AG10803 (cell line): ENCODE data around the gene GRIK2.

Source experiments
- DNase-seq: peaks from one replicate; pipeline ENCODE4 v3.0.0; 2010; ENCODE audit warnings: low read depth
- H3K4me3 ChIP-seq: 2 replicates; pipeline ENCODE4 v1.5.1; 2011; ENCODE audit warnings: mild to moderate bottlenecking, low read length, control low read depth
- TF ChIP-seq, protein P1 (sequence below): conservative IDR thresholded peaks from 2 replicates; pipeline ENCODE4 v1.5.1; 2011; ENCODE audit warnings: mild to moderate bottlenecking, low read length, control low read depth, inconsistent platforms

GRIK2 gene

DNA sequence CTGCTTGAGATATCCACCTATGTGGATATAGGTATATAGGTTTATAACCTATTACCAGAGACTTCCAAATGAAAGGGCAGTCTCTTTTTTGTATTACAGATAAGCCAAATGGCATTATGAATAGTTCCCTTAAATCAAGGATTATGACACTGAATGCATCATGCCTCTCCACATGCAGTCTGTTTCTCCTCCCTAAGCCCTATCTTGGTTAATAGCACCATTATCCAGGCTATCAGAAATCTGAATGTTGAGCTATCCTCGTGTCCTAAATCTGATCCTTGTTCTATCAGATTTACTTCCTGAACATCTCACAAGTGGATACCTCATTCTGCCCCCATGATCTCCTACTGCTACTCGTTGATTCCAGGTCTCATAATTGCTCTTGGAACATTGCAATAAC lies 138.0 kb downstream of the GRIK2 start:
- DNase-seq, result no peak
- TF ChIP-seq, protein P1, sequence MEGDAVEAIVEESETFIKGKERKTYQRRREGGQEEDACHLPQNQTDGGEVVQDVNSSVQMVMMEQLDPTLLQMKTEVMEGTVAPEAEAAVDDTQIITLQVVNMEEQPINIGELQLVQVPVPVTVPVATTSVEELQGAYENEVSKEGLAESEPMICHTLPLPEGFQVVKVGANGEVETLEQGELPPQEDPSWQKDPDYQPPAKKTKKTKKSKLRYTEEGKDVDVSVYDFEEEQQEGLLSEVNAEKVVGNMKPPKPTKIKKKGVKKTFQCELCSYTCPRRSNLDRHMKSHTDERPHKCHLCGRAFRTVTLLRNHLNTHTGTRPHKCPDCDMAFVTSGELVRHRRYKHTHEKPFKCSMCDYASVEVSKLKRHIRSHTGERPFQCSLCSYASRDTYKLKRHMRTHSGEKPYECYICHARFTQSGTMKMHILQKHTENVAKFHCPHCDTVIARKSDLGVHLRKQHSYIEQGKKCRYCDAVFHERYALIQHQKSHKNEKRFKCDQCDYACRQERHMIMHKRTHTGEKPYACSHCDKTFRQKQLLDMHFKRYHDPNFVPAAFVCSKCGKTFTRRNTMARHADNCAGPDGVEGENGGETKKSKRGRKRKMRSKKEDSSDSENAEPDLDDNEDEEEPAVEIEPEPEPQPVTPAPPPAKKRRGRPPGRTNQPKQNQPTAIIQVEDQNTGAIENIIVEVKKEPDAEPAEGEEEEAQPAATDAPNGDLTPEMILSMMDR, result no peak
- no peak overlapping the region for H3K4me3 ChIP-seq

DNA sequence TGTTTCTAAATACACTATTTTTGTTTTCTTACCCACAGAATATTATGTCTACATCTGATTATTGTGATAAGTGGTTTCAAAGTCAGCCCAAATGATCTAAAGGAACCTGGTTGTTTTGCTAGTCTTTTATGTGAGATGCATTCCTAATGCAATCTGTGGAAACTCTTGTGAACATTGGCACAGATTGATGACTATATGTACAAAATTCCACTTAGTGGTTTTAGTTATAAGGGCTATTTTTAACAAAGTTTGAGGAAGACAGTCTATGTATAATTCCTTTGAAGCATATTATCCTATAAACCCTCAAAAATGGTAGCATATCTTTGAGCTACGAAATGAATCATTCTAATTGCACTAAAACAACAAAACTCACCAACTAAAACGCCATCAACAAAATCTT lies 140.9 kb downstream of the GRIK2 start:
- no peak overlapping the region for H3K4me3 ChIP-seq
- peak; percentile 46 for DNase-seq
- TF ChIP-seq, protein P1, result no peak

DNA sequence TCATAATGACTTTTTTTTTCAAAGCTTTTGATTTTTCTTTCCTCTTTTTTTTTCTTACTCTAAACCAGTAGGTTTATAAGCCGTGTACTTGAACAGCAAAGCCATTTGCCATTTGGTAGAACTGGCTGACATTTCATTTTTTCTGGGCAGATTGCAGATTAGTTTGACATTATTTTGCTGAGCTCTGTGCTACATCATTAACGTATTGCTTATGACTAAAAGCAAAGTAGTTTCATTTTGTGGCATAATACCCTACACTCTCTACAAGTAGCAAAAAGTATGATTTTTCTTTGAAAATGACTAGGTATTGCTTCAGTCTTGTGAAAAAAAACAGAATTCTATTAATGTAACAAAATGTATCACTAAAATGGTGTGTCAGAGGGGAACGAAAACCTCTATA lies 141.3 kb downstream of the GRIK2 start:
- no peak overlapping the region; the same call in 1 of the 2 replicates for H3K4me3 ChIP-seq
- DNase-seq, result no peak
- TF ChIP-seq, protein P1, result no peak

DNA sequence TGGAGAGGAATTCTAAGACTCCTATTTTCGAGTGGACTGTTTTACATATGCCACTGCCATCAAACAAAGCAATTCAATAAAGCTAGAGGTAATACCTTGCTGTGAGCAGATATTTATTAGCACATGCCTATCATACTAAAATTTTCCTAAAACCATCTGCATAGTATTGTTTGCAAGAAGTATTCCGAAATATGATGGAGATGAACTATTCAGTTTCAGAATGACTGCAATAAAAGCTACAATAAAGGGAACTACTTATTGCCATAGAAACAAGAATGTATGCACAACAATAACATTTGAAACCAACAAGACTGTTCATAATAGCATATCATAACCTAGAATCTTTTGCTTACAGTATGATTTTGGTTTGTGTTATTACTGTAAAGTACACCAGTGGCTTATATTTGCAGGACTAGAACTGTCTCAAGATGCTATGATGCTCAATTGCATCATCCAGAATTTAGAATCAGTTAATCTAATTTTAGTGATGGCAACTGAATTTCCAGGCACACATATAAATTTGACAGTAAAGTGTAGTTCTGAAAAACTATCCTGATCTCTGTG lies 144.3 kb downstream of the GRIK2 start:
- TF ChIP-seq, protein P1, result no peak
- H3K4me3 ChIP-seq, result no peak overlapping the region
- DNase-seq, result peak; percentile 22

DNA sequence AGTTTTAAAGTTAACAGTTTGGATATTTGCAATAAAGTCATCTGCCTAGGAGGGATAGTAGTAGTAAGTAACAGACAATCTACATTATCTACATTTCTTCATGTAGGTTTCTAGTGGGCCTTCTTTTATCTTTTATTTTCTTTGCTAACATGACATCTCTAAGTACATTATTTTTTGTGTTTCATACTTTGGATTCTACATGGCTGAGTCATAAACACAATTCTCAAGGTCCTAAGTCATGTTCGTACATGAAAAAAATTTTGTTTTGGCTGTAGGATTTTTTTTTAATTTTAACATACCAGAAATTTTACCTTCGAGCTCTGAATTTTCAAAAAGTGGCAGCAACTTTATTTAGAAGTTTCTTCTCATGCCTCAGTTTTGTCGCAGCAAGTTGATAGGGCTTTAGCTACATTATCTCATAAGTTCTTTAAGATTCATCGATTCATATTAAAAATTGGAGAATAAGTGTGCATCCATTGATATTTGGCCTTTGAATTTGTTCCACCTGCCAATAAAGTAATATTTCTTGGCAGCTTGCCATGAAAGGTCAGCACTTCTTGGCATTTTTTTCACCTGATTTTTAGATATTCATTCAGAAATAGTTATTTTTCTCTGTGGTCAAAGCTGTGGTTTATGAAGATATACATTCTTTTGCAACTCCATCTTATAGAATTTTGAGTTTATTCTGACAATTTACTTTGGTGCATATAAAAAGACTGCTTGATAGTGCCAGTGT lies 146.2 kb downstream of the GRIK2 start:
- DNase-seq, result peak; percentile 71
- TF ChIP-seq, protein P1, result no peak
- H3K4me3 ChIP-seq, result no peak overlapping the region

DNA sequence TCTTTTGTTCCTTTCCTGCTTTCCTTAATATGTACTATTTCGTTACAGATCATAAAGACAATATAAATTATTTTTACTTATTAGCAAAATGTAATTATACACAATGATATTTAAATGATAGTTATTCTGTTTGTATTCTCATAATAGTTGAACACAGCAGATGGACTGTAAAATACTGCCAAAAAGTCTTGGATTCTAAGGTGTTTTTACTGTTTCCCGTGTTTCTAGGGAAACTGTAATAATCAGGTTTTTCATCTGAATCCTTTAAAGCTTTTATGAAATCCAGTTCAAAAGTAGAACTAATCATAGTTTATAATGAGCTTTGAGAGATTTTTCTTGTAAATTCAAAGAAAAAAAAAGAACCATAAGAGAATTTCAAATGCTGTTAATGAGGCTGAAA lies 148.4 kb downstream of the GRIK2 start:
- DNase-seq, result no peak
- TF ChIP-seq, protein P1, result no peak
- no peak overlapping the region for H3K4me3 ChIP-seq

DNA sequence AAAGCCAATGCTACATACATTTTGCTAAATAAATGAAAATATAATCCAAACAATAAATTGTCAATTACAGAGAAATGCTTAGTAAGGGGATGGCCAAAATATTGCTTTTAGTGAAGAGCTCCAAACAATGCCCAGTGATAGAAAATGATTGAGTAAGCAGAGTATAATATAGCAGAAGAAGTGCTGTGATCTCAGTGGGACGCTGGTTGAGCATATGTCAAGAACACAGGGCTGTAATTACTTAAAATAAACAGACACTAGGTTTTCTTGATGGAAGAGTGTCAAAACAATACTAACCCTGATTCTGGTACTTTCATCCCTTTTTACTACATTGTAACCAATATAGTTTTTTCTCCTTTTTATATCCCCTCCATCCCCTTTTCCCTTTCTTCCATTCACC lies 150.3 kb downstream of the GRIK2 start:
- DNase-seq, result no peak
- TF ChIP-seq, protein P1, result no peak
- no peak overlapping the region for H3K4me3 ChIP-seq
